Activated T-cell treated with anti-CD3 and anti-CD28 coated beads, Interleukin-2, amount 50 U/mL, for 24 hours (primary cell): ENCODE measurements around the gene MUC22.
"Not testable (repeated sequence)": the region's sequence is repeated elsewhere in the genome, so short reads cannot be mapped to it uniquely, and the experiment has no call there.

ENCODE experiments used
- DNase-seq: peaks from one replicate; pipeline ENCODE4 v3.0.0-alpha.2; 2020
- H3K27ac Mint-ChIP-seq: 2 replicates; pipeline ENCODE4 v1.8.0; 2020; ENCODE audit warnings: mild to moderate bottlenecking, mixed read lengths
- H3K27me3 Mint-ChIP-seq: 2 replicates; pipeline ENCODE4 v1.8.0; 2020; ENCODE audit warnings: mixed read lengths
- H3K36me3 Mint-ChIP-seq: 2 replicates; pipeline ENCODE4 v1.8.0; 2020; ENCODE audit warnings: low read depth, mixed read lengths
- H3K4me1 Mint-ChIP-seq: 2 replicates; pipeline ENCODE4 v1.8.0; 2020; ENCODE audit warnings: low read depth, mixed read lengths
- H3K4me3 Mint-ChIP-seq: 2 replicates; pipeline ENCODE4 v1.8.0; 2020; ENCODE audit warnings: mild to moderate bottlenecking, moderate library complexity, mixed read lengths
- H3K9me3 Mint-ChIP-seq: 2 replicates; pipeline ENCODE4 v1.8.0; 2020; ENCODE audit warnings: mixed read lengths

Gene MUC22

DNA sequence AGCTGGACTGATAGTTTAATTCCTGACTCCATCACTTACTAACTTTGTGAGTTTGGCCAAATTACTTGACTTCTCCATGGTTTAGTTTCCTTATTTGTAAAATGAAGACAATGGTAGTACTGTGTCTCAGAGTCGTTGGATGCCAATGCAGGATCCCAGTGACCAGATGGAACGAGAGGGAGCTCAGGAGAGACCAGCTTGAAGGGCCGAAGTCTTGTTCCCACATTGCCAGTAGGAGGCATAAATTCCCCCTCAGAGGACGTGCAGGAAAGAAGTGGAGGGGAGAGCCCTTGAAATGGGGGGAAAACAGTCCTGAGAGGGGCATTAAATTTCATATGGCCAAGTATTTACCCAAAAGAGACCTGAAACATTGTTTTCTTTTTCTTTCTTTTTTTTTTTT is 2.1 kb upstream of the MUC22 start:
- Mint-ChIP-seq H3K4me3 (no peak overlapping the region), H3K9me3 (no peaks in the 10 kb centered on the region), H3K27ac (no peak overlapping the region), H3K36me3 (no peaks in the 10 kb centered on the region), H3K4me1 (peaks cover 36% of the 10 kb centered on the region), H3K27me3 (peaks cover 37% of the 10 kb centered on the region)
- DNase-seq = no peak

DNA sequence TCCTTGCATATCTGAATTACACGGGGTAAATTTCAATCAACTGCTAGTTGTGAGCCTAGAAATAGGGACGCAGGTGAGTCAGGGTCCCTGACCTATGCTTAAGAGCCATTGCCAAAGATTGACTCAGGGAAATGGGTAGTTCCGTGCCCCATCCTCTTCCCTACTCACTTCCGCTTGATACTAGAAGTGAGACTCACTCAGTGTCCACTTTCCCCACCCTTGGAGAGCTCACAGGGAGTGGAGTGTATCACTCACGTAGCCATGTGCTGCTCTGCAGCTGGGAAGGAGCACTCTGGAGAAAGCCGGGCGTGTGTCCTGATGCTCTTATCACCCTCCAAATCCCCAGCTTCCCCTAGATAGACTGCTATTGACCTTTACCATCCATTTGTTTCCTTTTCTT is 543 bp upstream of the MUC22 start:
- H3K36me3 Mint-ChIP-seq = no peaks in the 10 kb centered on the region
- H3K4me1 Mint-ChIP-seq = peaks cover 29% of the 10 kb centered on the region
- no peak overlapping the region for H3K27ac Mint-ChIP-seq

DNA sequence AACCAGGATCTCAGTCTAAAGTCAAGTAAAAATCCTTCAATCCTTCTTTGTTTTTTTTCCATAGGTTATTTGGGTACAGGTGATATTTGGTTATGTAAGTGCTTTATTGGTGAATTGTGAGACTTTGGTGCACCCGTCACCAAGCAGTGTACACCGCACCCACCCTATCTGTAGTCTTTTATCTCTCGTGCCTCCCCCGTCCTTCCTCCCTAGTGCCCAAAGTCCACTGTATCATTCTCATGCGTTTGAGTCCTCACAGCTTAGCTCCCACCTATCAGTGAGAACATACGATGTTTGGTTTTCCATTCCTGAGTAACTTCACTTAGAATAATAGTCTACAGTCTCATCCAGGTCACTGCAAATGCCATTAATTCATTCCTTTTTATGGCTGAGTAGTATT is 879 bp downstream of the MUC22 start:
- H3K27ac Mint-ChIP-seq = no peak overlapping the region
- H3K9me3 Mint-ChIP-seq = no peaks in the 10 kb centered on the region
- H3K4me1 Mint-ChIP-seq = peaks cover 21% of the 10 kb centered on the region
- H3K4me3 Mint-ChIP-seq = no peak overlapping the region
- DNase-seq = no peak
- H3K27me3 Mint-ChIP-seq = peaks cover 45% of the 10 kb centered on the region
- no peaks in the 10 kb centered on the region for H3K36me3 Mint-ChIP-seq

More for the DNA sequence above, 543 bp upstream of the MUC22 start:
- Mint-ChIP-seq H3K4me3 (no peak overlapping the region), H3K27me3 (peaks cover 50% of the 10 kb centered on the region), H3K9me3 (no peaks in the 10 kb centered on the region)
- no peak for DNase-seq

DNA sequence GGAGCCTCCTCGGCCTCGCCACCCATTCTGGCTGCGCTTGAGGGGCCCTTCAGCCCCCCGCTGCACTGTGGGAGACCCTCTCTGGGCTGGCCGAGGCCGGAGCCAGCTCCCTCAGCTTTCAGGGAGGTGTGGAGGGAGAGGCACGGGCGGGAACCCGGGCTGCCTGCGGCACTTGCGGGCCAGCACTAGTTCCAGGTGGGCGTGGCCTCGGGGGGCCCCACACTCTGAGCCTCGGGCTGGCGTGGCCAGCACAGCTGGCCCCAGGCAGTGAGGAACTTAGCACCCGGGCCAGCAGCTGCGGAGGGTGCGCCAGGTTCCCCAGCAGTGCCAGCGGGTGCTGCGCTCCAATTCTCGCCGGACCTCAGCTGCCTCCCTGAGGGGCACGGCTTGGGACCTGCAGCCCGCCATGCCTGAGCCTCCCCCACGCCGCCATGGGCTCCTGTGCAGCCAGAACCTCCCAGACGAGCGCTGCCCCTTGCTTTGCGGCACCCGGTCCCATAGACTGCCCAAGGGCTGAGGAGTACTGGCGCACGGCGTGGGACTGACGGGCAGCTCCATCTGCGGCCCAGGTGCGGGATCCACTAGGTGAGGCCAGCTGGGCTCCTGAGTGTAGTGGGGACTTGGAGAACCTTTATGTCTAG is 6.5 kb downstream of the MUC22 start:
- Mint-ChIP-seq H3K27ac (no peak overlapping the region), H3K4me1 (no peaks in the 10 kb centered on the region), H3K9me3 (no peaks in the 10 kb centered on the region), H3K4me3 (no peak overlapping the region), H3K36me3 (no peaks in the 10 kb centered on the region), H3K27me3 (peaks cover 24% of the 10 kb centered on the region)
- no peak for DNase-seq

DNA sequence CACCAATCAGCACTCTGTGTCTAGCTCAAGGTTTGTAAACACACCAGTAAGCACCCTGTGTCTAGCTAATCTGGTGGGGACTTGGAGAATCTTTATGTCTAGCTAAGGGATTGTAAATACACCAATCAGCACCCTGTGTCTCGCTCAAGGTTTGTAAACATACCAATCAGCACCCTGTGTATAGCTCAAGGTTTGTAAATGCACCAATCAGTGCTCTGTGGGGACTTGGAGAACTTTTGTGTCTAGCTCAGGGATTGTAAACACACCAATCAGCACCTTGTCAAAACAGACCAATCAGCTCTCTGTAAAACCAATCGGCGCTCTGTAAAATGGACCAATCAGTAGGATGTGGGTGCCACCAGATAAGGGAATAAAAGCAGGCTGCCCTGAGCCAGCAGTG is 7.2 kb downstream of the MUC22 start:
- DNase-seq, H3K36me3 Mint-ChIP-seq, H3K27ac Mint-ChIP-seq, H3K4me1 Mint-ChIP-seq, H3K4me3 Mint-ChIP-seq, H3K9me3 Mint-ChIP-seq: not testable (repeated sequence)
- peaks cover 24% of the 10 kb centered on the region for H3K27me3 Mint-ChIP-seq

DNA sequence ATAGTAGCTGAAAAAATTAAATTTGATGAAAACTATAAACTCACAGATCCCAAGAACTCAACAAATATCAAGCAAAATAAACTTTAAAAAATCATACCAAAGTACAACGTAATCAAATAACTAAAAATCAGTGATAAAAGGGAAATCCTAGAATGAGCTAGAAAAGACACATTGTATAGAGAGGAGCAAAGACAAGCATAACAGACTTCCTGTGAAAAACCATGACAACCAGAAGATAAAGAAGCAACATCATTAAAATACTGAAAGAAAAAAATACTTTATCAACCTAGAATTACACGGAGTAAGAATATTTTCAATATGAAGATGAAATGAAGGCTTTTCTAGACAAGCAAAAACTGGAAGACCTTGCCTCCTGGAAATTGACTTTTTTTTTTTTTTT is 9.8 kb downstream of the MUC22 start:
- H3K4me3 Mint-ChIP-seq = no peak overlapping the region
- peaks cover 8% of the 10 kb centered on the region for H3K27me3 Mint-ChIP-seq
- DNase-seq = no peak
- no peaks in the 10 kb centered on the region for H3K9me3 Mint-ChIP-seq
- H3K4me1 Mint-ChIP-seq = no peaks in the 10 kb centered on the region
- no peaks in the 10 kb centered on the region for H3K36me3 Mint-ChIP-seq
- H3K27ac Mint-ChIP-seq = no peak overlapping the region

DNA sequence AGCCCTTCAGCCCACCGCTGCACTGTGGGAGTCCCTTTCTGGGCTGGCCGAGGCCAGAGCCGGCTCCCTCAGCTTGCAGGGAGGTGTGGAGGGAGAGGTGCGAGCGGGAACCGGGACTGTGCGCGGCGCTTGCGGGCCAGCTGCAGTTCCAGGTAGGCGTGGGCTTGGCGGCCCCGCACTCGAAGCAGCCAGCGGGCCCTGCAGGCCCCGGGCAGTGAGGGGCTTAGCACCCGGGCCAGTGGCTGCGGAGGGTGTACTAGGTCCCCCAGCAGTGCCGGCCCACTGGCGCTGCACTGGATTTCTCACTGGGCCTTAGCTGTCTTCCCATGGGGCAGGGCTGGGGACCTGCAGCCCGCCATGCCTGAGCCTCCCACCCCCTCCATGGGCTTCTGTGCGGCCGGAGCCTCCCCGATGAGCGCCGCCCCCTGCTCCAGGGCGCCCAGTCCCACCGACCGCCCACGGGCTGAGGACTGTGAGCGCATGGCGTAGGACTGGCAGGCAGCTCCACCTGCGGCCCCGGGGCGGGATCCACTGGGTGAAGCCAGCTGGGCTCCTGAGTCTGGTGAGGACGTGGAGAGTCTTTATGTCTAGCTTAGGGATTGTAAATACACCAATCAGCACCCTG is 10.5 kb downstream of the MUC22 start:
- H3K9me3 Mint-ChIP-seq, DNase-seq, H3K36me3 Mint-ChIP-seq, H3K4me1 Mint-ChIP-seq, H3K27me3 Mint-ChIP-seq, H3K4me3 Mint-ChIP-seq, H3K27ac Mint-ChIP-seq: not testable (repeated sequence)

DNA sequence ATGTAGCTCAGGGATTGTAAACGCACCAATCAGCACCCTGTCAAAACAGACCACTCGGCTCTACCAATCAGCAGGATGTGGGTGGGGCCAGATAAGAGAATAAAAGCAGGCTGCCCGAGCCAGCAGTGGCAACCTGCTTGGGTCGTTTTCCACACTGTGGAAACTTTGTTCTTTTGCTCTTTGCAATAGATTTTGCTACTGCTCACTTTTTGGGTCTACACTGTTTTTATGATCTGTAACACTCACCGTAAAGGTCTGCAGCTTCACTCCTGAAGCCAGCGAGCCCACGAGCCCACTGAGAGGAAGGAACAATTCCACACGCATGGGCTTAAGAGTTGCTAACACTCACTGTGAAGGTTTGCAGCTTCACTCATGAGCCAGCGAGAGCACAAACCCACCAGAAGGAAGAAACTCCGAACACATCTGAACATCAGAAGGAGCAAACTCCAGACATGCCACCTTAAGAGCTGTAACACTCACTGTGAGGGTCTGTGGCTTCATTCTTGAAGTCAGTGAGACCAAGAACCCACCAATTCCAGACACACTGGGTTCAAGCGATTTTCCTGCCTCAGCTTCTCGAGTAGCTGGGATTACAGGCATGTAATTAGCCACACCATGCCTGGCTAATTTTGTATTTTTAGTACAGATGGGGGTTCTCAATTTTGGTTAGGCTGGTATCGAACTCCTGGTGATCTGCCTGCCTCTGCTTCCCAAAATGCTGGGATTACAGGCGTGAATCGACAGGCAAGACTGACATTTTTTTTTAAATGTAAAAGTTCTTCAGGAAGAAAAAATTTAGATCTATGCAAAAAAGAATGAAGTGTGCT is 11.6 kb downstream of the MUC22 start:
- not testable (repeated sequence) for H3K9me3 Mint-ChIP-seq, DNase-seq, H3K36me3 Mint-ChIP-seq, H3K4me1 Mint-ChIP-seq, H3K27ac Mint-ChIP-seq, H3K4me3 Mint-ChIP-seq
- H3K27me3 Mint-ChIP-seq = peaks cover 20% of the 10 kb centered on the region

DNA sequence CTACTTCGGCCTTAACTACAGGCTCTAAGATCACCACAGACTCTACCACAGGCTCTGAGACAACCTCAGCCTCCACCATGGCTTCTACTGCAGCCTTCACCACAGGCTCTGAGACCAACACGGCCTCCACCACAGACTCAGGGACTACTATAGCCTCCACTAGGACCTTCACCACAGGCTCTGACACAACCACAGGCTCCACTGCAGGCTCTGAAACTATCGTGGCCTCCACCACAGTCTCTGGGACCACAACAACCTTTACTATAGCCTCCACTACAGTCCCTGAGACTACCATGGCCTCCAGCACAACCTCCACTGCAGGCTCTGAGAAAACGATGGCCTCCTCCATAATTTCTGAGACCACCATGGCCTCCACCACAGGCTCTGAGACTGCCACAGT is 15.3 kb downstream of the MUC22 start:
- no peaks in the 10 kb centered on the region for H3K36me3 Mint-ChIP-seq
- H3K9me3 Mint-ChIP-seq = no peaks in the 10 kb centered on the region

DNA sequence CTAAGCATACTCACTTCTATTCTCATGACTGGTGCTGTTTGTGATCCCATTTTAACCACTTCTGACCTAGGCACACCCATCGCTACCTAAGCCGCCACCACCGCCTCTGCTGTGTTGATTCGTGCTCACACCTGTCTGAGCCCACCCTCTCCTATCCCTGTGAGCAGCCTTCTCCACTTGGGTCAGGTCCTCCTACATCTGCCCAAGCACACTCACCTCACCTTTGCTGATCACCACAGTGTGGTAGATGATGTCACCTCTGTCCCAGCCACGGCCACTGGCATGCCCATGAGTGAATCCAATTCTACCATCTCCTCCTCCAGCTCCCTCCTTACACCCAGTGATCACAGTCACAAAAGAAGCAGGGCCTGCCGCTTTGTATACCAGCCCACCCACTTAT is 20.8 kb downstream of the MUC22 start:
- Mint-ChIP-seq H3K36me3 (no peaks in the 10 kb centered on the region), H3K9me3 (no peaks in the 10 kb centered on the region), H3K4me3 (no peak overlapping the region), H3K4me1 (no peaks in the 10 kb centered on the region), H3K27ac (no peak overlapping the region), H3K27me3 (peaks cover 27% of the 10 kb centered on the region)
- no peak for DNase-seq

More for the DNA sequence above, 15.3 kb downstream of the MUC22 start:
- no peak overlapping the region for H3K27ac Mint-ChIP-seq
- DNase-seq = no peak
- H3K4me1 Mint-ChIP-seq = no peaks in the 10 kb centered on the region
- peaks cover 29% of the 10 kb centered on the region for H3K27me3 Mint-ChIP-seq
- H3K4me3 Mint-ChIP-seq = no peak overlapping the region

DNA sequence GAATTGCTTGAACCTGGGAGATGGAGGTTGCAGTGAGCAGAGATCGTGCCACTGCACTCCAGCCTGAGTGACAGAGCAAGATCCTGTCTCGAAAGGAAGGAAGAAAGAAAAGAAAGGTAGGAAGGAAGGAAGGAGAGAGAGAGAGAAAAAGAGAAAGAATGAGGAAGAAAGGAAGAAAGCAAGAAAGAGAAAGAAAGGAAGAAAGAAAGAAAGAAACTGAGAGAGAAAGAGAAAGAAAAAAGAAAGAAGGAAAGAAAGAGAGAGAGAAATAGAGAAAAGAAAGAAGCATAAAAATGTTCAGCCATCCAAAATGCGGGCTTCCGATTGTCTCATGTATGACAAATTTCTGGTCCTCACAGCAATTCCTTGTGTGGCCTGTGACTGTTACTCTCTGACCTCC is 22.8 kb downstream of the MUC22 start:
- peaks cover 16% of the 10 kb centered on the region for H3K27me3 Mint-ChIP-seq
- H3K4me3 Mint-ChIP-seq = no peak overlapping the region

DNA sequence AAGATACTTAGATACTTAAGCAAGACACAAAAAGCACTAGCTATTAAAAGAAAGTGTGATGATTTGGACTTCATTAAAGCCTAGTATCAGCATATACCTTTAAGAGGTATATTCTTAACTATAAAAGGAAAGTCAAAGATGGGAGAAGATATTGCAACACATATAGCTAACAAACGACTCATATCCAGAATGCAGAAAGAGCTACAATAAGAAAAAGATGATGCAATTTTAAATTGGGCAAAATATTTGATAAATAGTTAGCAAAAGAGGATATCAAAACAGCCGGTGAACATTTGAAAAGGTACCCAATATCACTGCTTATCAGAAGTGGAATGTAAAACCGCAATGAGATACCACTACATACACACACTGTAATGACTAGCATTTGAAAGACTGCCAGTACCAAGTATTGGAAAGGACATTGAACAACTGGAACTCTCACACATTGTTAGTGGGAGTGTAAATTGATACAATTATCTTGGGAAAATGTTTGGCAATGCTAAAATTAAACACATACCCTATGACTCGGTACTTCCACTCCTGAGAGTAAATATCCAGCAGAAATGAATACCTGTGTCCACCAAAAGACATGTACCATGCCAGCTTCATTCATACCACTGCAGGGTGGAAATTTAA is 25.7 kb downstream of the MUC22 start:
- Mint-ChIP-seq H3K4me1 (no peaks in the 10 kb centered on the region), H3K36me3 (no peaks in the 10 kb centered on the region), H3K27me3 (peaks cover 9% of the 10 kb centered on the region), H3K27ac (no peak overlapping the region), H3K4me3 (no peak overlapping the region), H3K9me3 (no peaks in the 10 kb centered on the region)
- no peak for DNase-seq

More for the DNA sequence above, 22.8 kb downstream of the MUC22 start:
- Mint-ChIP-seq H3K9me3 (no peaks in the 10 kb centered on the region), H3K36me3 (no peaks in the 10 kb centered on the region), H3K27ac (no peak overlapping the region), H3K4me1 (no peaks in the 10 kb centered on the region)
- no peak for DNase-seq

DNA sequence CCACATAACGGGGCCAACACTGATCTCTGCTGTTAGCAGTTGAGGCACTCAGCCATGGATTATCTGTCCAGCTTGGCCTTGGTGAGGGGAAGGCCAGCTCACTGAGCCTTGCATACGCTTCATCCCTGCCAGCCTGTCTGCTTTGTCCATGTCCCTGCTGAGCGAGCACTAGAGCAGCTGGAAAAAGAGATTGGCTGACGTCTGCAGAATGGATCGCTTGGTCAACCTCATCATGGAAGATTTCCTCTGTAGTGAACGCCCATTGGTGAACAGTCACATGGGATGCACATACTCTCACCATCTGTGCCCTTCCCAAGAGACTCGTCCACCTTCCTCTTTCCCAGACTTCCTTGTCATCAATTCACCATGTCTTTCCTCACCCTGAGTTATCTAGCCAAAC is 26.9 kb downstream of the MUC22 start:
- H3K4me3 Mint-ChIP-seq = no peak overlapping the region
- H3K27me3 Mint-ChIP-seq = peaks cover 7% of the 10 kb centered on the region
- H3K9me3 Mint-ChIP-seq = no peaks in the 10 kb centered on the region
- H3K4me1 Mint-ChIP-seq = no peaks in the 10 kb centered on the region
- no peak for DNase-seq
- no peak overlapping the region for H3K27ac Mint-ChIP-seq
- no peaks in the 10 kb centered on the region for H3K36me3 Mint-ChIP-seq

DNA sequence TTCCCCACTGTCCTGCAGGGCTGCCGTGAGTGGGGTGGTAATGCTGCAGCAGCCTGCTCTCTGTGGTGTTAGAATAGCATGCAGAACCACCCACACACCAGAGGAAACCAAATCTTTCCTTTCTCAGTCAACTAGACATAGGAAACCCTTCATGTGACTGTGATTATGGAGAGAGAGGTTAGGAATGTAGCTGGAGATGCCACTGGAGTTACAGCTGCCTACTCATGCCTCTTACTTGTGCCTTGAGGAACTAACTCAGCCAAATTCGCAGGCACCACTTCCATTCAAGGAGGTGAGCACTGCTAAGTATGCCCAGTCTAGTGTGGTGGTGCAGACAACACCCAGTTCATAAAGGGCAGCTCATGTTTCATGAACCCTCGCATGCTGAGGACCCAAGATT is 27.4 kb downstream of the MUC22 start:
- Mint-ChIP-seq H3K27ac (no peak overlapping the region), H3K27me3 (peaks cover 7% of the 10 kb centered on the region), H3K4me1 (no peaks in the 10 kb centered on the region), H3K36me3 (no peaks in the 10 kb centered on the region), H3K9me3 (no peaks in the 10 kb centered on the region), H3K4me3 (no peak overlapping the region)
- no peak for DNase-seq

DNA sequence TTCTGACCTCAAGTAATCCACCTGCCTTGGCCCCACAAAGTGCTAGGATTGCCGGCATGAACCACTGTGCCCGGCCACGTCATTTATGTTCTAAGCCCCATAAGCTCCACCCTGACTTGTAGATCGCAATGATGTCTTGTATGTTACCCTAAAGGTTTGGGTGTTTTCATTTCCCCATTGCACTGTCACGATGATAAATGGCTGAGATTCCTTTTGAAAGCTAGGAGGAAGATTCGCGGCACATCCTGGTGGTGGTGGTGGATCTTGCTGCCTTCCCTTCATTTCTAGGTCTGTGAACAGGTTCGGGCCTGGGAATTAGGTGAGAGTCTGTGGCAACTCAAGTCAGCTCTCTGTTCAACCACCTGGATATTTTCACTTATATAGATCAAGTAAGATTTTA is 28.3 kb downstream of the MUC22 start:
- H3K27ac Mint-ChIP-seq = no peak overlapping the region

More for the DNA sequence above, 28.3 kb downstream of the MUC22 start:
- H3K4me3 Mint-ChIP-seq = no peak overlapping the region
- H3K36me3 Mint-ChIP-seq = no peaks in the 10 kb centered on the region
- no peaks in the 10 kb centered on the region for H3K9me3 Mint-ChIP-seq
- DNase-seq = no peak
- peaks cover 2% of the 10 kb centered on the region for H3K4me1 Mint-ChIP-seq
- H3K27me3 Mint-ChIP-seq = peaks cover 7% of the 10 kb centered on the region
